Astrocyte of the spinal cord (primary cell): Measurements from ENCODE around the gene TMUB1.

ENCODE experiments used
- DNase-seq: peaks from one replicate; pipeline ENCODE4 v3.0.0; 2011; ENCODE audit warnings: low read depth, low spot score
- H3K4me3 ChIP-seq: 2 replicates; pipeline ENCODE4 v1.5.1; 2011; ENCODE audit warnings: low read depth, mild to moderate bottlenecking, low read length, moderate library complexity
- CTCF ChIP-seq: IDR thresholded peaks from 2 replicates; pipeline ENCODE4 v1.5.1; 2012; ENCODE audit warnings: low read depth, mild to moderate bottlenecking, low read length, inconsistent platforms
- in situ Hi-C: cut with HindIII; loops from 2 replicates; pipeline ENCODE4 v1.10.0; 2017; ENCODE audit warnings: low sequenced_read_pairs

The TMUB1 gene

GRCh38 chr7:151056283-151056665, 27.0 kb downstream of the TMUB1 start:
- in situ Hi-C loops: no loop called here
- no peak for DNase-seq
- no peak for TF ChIP-seq CTCF
- H3K4me3 ChIP-seq: no peak overlapping the region

GRCh38 chr7:151053751-151054150, 29.5 kb downstream of the TMUB1 start:
- no peak for TF ChIP-seq CTCF
- no peak for DNase-seq
- H3K4me3 ChIP-seq: no peak overlapping the region
- in situ Hi-C loops: no loop called here

GRCh38 chr7:151053096-151053495, 30.2 kb downstream of the TMUB1 start:
- no peak for TF ChIP-seq CTCF
- no peak for DNase-seq
- in situ Hi-C loops: no loop called here
- H3K4me3 ChIP-seq: no peak overlapping the region

GRCh38 chr7:151051108-151051507, 32.2 kb downstream of the TMUB1 start:
- H3K4me3 ChIP-seq: no peak overlapping the region

GRCh38 chr7:151048911-151049463, 34.3 kb downstream of the TMUB1 start:
- no peak for DNase-seq
- in situ Hi-C loops: no loop called here

More at GRCh38 chr7:151051108-151051507, 32.2 kb downstream of the TMUB1 start:
- in situ Hi-C loops: no loop called here
- no peak for TF ChIP-seq CTCF
- peak; percentile 72 for DNase-seq

GRCh38 chr7:151047976-151048815, 35.1 kb downstream of the TMUB1 start, which contains the start of gene ASIC3:
Gene ASIC3, plus strand, starts transcription at chr7:151048531. Its CDS starts 355 bp downstream, at chr7:151048886.
- H3K4me3 ChIP-seq: no peak within 1 kb of the TSS
- in situ Hi-C loops: no loop called here
- no peak for DNase-seq
- no peak for TF ChIP-seq CTCF

More at GRCh38 chr7:151048911-151049463, 34.3 kb downstream of the TMUB1 start:
- TF ChIP-seq CTCF: no peak
- H3K4me3 ChIP-seq: no peak overlapping the region
